GM18519 (cell line): ENCODE results near the gene TEAD1.

Source experiments
- ATAC-seq: cut with Tn5 transposase; IDR thresholded peaks from one replicate; pipeline ENCODE4 v1.9.1; 2021; ENCODE audit warnings: mild to moderate bottlenecking, moderate library complexity; ENCODE audit not compliant: unreplicated experiment, low FRiP score

TEAD1 gene

GRCh38 chr11:12803086-12803826, 129.0 kb downstream of the TEAD1 start:
- no peak for ATAC-seq

- ATAC-seq: no peak
These were observed 131.9 kb downstream of the TEAD1 start for GRCh38 chr11:12806113-12806512.

- ATAC-seq: no peak
These were observed 133.4 kb downstream of the TEAD1 start for GRCh38 chr11:12807621-12808020.

GRCh38 chr11:12808519-12808918, 134.3 kb downstream of the TEAD1 start:
- ATAC-seq: no peak

GRCh38 chr11:12809364-12809763, 135.1 kb downstream of the TEAD1 start:
- ATAC-seq: no peak

- ATAC-seq: no peak
These were observed 135.8 kb downstream of the TEAD1 start for GRCh38 chr11:12809864-12810567.

- ATAC-seq: no peak
These were observed 136.3 kb downstream of the TEAD1 start for GRCh38 chr11:12810568-12810894.

GRCh38 chr11:12811861-12812260, 137.6 kb downstream of the TEAD1 start:
- no peak for ATAC-seq

- no peak for ATAC-seq
These were observed 138.6 kb downstream of the TEAD1 start for GRCh38 chr11:12812849-12813248.

- no peak for ATAC-seq
These were observed 139.4 kb downstream of the TEAD1 start for GRCh38 chr11:12813371-12814225.

GRCh38 chr11:12815129-12815480, 140.9 kb downstream of the TEAD1 start:
- no peak for ATAC-seq

GRCh38 chr11:12815931-12816494, 141.8 kb downstream of the TEAD1 start:
- ATAC-seq: no peak

GRCh38 chr11:12817681-12818332, 143.6 kb downstream of the TEAD1 start:
- no peak for ATAC-seq

- ATAC-seq: no peak
These were observed 144.3 kb downstream of the TEAD1 start for GRCh38 chr11:12818333-12819015.

- no peak for ATAC-seq
These were observed 148.3 kb downstream of the TEAD1 start for GRCh38 chr11:12822392-12823022.

GRCh38 chr11:12824281-12825041, 150.2 kb downstream of the TEAD1 start:
- ATAC-seq: no peak

GRCh38 chr11:12826441-12826840, 152.2 kb downstream of the TEAD1 start:
- no peak for ATAC-seq

GRCh38 chr11:12827369-12827768, 153.1 kb downstream of the TEAD1 start:
- ATAC-seq: no peak
